Activated naive CD4-positive, alpha-beta T cell treated with anti-CD3 and anti-CD28 coated beads for 36 hours (primary cell): Measurements from ENCODE around the gene SGCB. TPM values are rescaled to one million over a fixed set of nuclear protein-coding genes. Genes with fewer than 3 reads are reported as not detected.

ENCODE experiments used
- CTCF ChIA-PET: fragments of 350-600 bp; sonication (Branson Sonifier 250); formaldehyde crosslinking; loops from one replicate; lab custom pipeline; 2021; ENCODE audit warnings: antibody characterized with exemption; lab: Charles Lee
- DNase-seq: peaks from one replicate; pipeline ENCODE4 v3.0.0-alpha.2; 2020
- H3K27ac Mint-ChIP-seq: one replicate; pipeline ENCODE4 v1.8.0; 2021; ENCODE audit warnings: mild to moderate bottlenecking, mixed read lengths
- H3K27me3 Mint-ChIP-seq: one replicate; pipeline ENCODE4 v1.8.0; 2021; ENCODE audit warnings: low read depth, mixed read lengths
- H3K36me3 Mint-ChIP-seq: one replicate; pipeline ENCODE4 v1.8.0; 2021; ENCODE audit warnings: low read depth, mixed read lengths
- H3K4me1 Mint-ChIP-seq: one replicate; pipeline ENCODE4 v1.8.0; 2021; ENCODE audit warnings: low read depth, mixed read lengths
- H3K4me3 Mint-ChIP-seq: one replicate; pipeline ENCODE4 v1.8.0; 2021; ENCODE audit warnings: mild to moderate bottlenecking, moderate library complexity, mixed read lengths
- H3K9me3 Mint-ChIP-seq: one replicate; pipeline ENCODE4 v1.8.0; 2021; ENCODE audit warnings: mixed read lengths
- intact Hi-C: fragments of 100-400 bp; cut with micrococcal nuclease; formaldehyde crosslinking; loops from one replicate; pipeline ENCODE4 v1.15.1; 2023
- total RNA-seq, 2 experiments: library from RNA; stranded (reverse); gene quantifications; one replicate each; pipeline ENCODE4 v1.2.3, GENCODE V29; 2021

The SGCB gene
- total RNA-seq, 2 experiments from 2014 or later: 7.9 to 8.5 TPM

- intact Hi-C loops: no loop called here
- no peak for DNase-seq
- Mint-ChIP-seq H3K4me3 (no peak overlapping the region), H3K9me3 (no peaks in the 10 kb centered on the region), H3K27me3 (no peaks in the 10 kb centered on the region), H3K4me1 (no peaks in the 10 kb centered on the region), H3K27ac (no peak overlapping the region), H3K36me3 (no peaks in the 10 kb centered on the region)
- CTCF ChIA-PET: no interaction called here
These were observed 21.1 kb downstream of the SGCB start for GRCh38 chr4:52016981-52017380.

GRCh38 chr4:52015366-52015765, 22.7 kb downstream of the SGCB start:
- no peaks in the 10 kb centered on the region for H3K36me3 Mint-ChIP-seq
- intact Hi-C loops: no loop called here

GRCh38 chr4:52014903-52015302, 23.2 kb downstream of the SGCB start:
- H3K4me3 Mint-ChIP-seq: no peak overlapping the region
- no peaks in the 10 kb centered on the region for H3K4me1 Mint-ChIP-seq
- no peak overlapping the region for H3K27ac Mint-ChIP-seq
- DNase-seq: no peak
- H3K9me3 Mint-ChIP-seq: no peaks in the 10 kb centered on the region
- H3K36me3 Mint-ChIP-seq: no peaks in the 10 kb centered on the region
- intact Hi-C loops: loop anchor here (5.0 kb wide), 1 partner anchor 108 kb away; no protein-coding TSS in a partner anchor
- CTCF ChIA-PET: interaction anchor here (0.6 kb wide), 1 partner anchor 15 kb away, joined by 3 read pairs; no protein-coding TSS in a partner anchor
- no peaks in the 10 kb centered on the region for H3K27me3 Mint-ChIP-seq

More at GRCh38 chr4:52015366-52015765, 22.7 kb downstream of the SGCB start:
- no peak for DNase-seq
- no peaks in the 10 kb centered on the region for H3K4me1 Mint-ChIP-seq
- H3K27me3 Mint-ChIP-seq: no peaks in the 10 kb centered on the region
- no peak overlapping the region for H3K27ac Mint-ChIP-seq
- H3K4me3 Mint-ChIP-seq: no peak overlapping the region
- CTCF ChIA-PET: interaction anchor here (0.6 kb wide), 1 partner anchor 15 kb away, joined by 3 read pairs; no protein-coding TSS in a partner anchor
- H3K9me3 Mint-ChIP-seq: no peaks in the 10 kb centered on the region

- DNase-seq: no peak
- Mint-ChIP-seq H3K27ac (no peak overlapping the region), H3K4me3 (no peak overlapping the region), H3K9me3 (no peaks in the 10 kb centered on the region), H3K4me1 (no peaks in the 10 kb centered on the region), H3K36me3 (no peaks in the 10 kb centered on the region), H3K27me3 (no peaks in the 10 kb centered on the region)
- CTCF ChIA-PET: no interaction called here
- intact Hi-C loops: loop anchor here (5.0 kb wide), 1 partner anchor 105 kb away; no protein-coding TSS in a partner anchor
These were observed 25.4 kb downstream of the SGCB start for GRCh38 chr4:52012651-52013050.

GRCh38 chr4:52010986-52011385, 27.1 kb downstream of the SGCB start:
- H3K9me3 Mint-ChIP-seq: no peaks in the 10 kb centered on the region
- H3K4me3 Mint-ChIP-seq: no peak overlapping the region
- no peaks in the 10 kb centered on the region for H3K27me3 Mint-ChIP-seq
- no peak overlapping the region for H3K27ac Mint-ChIP-seq
- CTCF ChIA-PET: no interaction called here
- no peaks in the 10 kb centered on the region for H3K4me1 Mint-ChIP-seq
- no peak for DNase-seq
- H3K36me3 Mint-ChIP-seq: no peaks in the 10 kb centered on the region
- intact Hi-C loops: loop anchor here (5.0 kb wide), 1 partner anchor 104 kb away; no protein-coding TSS in a partner anchor

- CTCF ChIA-PET: no interaction called here
- H3K36me3 Mint-ChIP-seq: no peaks in the 10 kb centered on the region
- H3K27me3 Mint-ChIP-seq: no peaks in the 10 kb centered on the region
- intact Hi-C loops: no loop called here
- no peak for DNase-seq
- H3K9me3 Mint-ChIP-seq: no peaks in the 10 kb centered on the region
- no peaks in the 10 kb centered on the region for H3K4me1 Mint-ChIP-seq
- H3K27ac Mint-ChIP-seq: no peak overlapping the region
- H3K4me3 Mint-ChIP-seq: no peak overlapping the region
These were observed 31.2 kb downstream of the SGCB start for GRCh38 chr4:52006887-52007286.

- Mint-ChIP-seq H3K9me3 (no peaks in the 10 kb centered on the region), H3K36me3 (no peaks in the 10 kb centered on the region), H3K4me1 (no peaks in the 10 kb centered on the region), H3K27me3 (no peaks in the 10 kb centered on the region), H3K27ac (no peak overlapping the region), H3K4me3 (no peak overlapping the region)
- CTCF ChIA-PET: no interaction called here
- DNase-seq: no peak
- intact Hi-C loops: no loop called here
These were observed 32.4 kb downstream of the SGCB start for GRCh38 chr4:52005604-52006273.

GRCh38 chr4:52004414-52004813, 33.7 kb downstream of the SGCB start:
- no peaks in the 10 kb centered on the region for H3K4me1 Mint-ChIP-seq
- intact Hi-C loops: no loop called here
- CTCF ChIA-PET: no interaction called here

GRCh38 chr4:52001616-52002015, 36.5 kb downstream of the SGCB start:
- CTCF ChIA-PET: no interaction called here
- no peaks in the 10 kb centered on the region for H3K36me3 Mint-ChIP-seq
- DNase-seq: no peak
- intact Hi-C loops: no loop called here
- no peak overlapping the region for H3K4me3 Mint-ChIP-seq
- H3K27ac Mint-ChIP-seq: no peak overlapping the region
- H3K27me3 Mint-ChIP-seq: no peaks in the 10 kb centered on the region
- H3K4me1 Mint-ChIP-seq: no peaks in the 10 kb centered on the region
- no peaks in the 10 kb centered on the region for H3K9me3 Mint-ChIP-seq

More at GRCh38 chr4:52004414-52004813, 33.7 kb downstream of the SGCB start:
- Mint-ChIP-seq H3K4me3 (no peak overlapping the region), H3K27ac (no peak overlapping the region), H3K27me3 (no peaks in the 10 kb centered on the region), H3K36me3 (no peaks in the 10 kb centered on the region), H3K9me3 (no peaks in the 10 kb centered on the region)
- no peak for DNase-seq

- Mint-ChIP-seq H3K9me3 (no peaks in the 10 kb centered on the region), H3K4me3 (no peak overlapping the region), H3K4me1 (no peaks in the 10 kb centered on the region), H3K27ac (no peak overlapping the region), H3K27me3 (no peaks in the 10 kb centered on the region), H3K36me3 (no peaks in the 10 kb centered on the region)
- intact Hi-C loops: no loop called here
- CTCF ChIA-PET: no interaction called here
- DNase-seq: no peak
These were observed 38.8 kb downstream of the SGCB start for GRCh38 chr4:51999250-51999649.

GRCh38 chr4:51998837-51999236, 39.3 kb downstream of the SGCB start:
- H3K27ac Mint-ChIP-seq: no peak overlapping the region
- DNase-seq: no peak
- no peaks in the 10 kb centered on the region for H3K4me1 Mint-ChIP-seq
- intact Hi-C loops: no loop called here
- H3K27me3 Mint-ChIP-seq: peaks cover 2% of the 10 kb centered on the region
- no peaks in the 10 kb centered on the region for H3K36me3 Mint-ChIP-seq
- no peak overlapping the region for H3K4me3 Mint-ChIP-seq
- CTCF ChIA-PET: no interaction called here
- no peaks in the 10 kb centered on the region for H3K9me3 Mint-ChIP-seq

GRCh38 chr4:51997647-51998046, 40.5 kb downstream of the SGCB start:
- no peaks in the 10 kb centered on the region for H3K4me1 Mint-ChIP-seq
- no peak overlapping the region for H3K27ac Mint-ChIP-seq
- H3K4me3 Mint-ChIP-seq: no peak overlapping the region
- peaks cover 5% of the 10 kb centered on the region for H3K27me3 Mint-ChIP-seq
- H3K9me3 Mint-ChIP-seq: no peaks in the 10 kb centered on the region
- DNase-seq: no peak
- H3K36me3 Mint-ChIP-seq: no peaks in the 10 kb centered on the region
- CTCF ChIA-PET: no interaction called here
- intact Hi-C loops: no loop called here

GRCh38 chr4:51995647-51996220, 42.4 kb downstream of the SGCB start:
- Mint-ChIP-seq H3K27ac (no peak overlapping the region), H3K36me3 (no peaks in the 10 kb centered on the region), H3K27me3 (peaks cover 8% of the 10 kb centered on the region), H3K4me1 (no peaks in the 10 kb centered on the region), H3K9me3 (peaks cover under 1% of the 10 kb centered on the region), H3K4me3 (no peak overlapping the region)
- no peak for DNase-seq
- intact Hi-C loops: no loop called here
- CTCF ChIA-PET: no interaction called here
